Right atrium auricular region (tissue), 2 donors: Measurements from ENCODE around the gene FADS3. TPM values are rescaled to one million over a fixed set of nuclear protein-coding genes. Genes with fewer than 3 reads are reported as not detected.

Experiments
- DNase-seq: peaks from one replicate; pipeline ENCODE4 v3.0.0-alpha.2; 2019; ENCODE audit warnings: low spot score
- H3K27ac ChIP-seq, 2 donors: fragments of 200-600 bp; sonication (generic); 1 replicate in 1 of 2; 2 replicates in 1 of 2; pipeline ENCODE4 v1.5.1; 2016 to 2019
- H3K27me3 ChIP-seq, 2 donors: fragments of 200-600 bp; sonication (generic); one replicate each; pipeline versions ENCODE4 v1.5.1 to v1.6.0; 2017 to 2019
- H3K36me3 ChIP-seq: fragments of 200-600 bp; sonication (generic); one replicate; pipeline ENCODE4 v1.5.1; 2016
- H3K4me1 ChIP-seq, 2 donors: fragments of 200-600 bp; sonication (generic); one replicate each; pipeline versions ENCODE4 v1.5.1 to v1.6.0; 2017 to 2019
- H3K4me3 ChIP-seq, 2 donors: fragments of 200-600 bp; sonication (generic); 1 replicate in 1 of 2; 2 replicates in 1 of 2; pipeline ENCODE4 v1.5.1; 2017 to 2019; ENCODE audit warnings: mild to moderate bottlenecking in 1 of 2, moderate library complexity in 1 of 2
- H3K9me3 ChIP-seq, 2 donors: fragments of 200-600 bp; sonication (generic); one replicate each; pipeline ENCODE4 v1.5.1; 2019
- CTCF ChIP-seq, 2 donors: fragments of 200-600 bp; sonication (generic); IDR thresholded peaks; one replicate each; pipeline ENCODE4 v1.5.1; 2019; ENCODE audit warnings: antibody characterized with exemption in 2 of 2
- total RNA-seq, 2 donors: library from RNA; depleted of rRNA; stranded (reverse); fragments of >200 nt; gene quantifications; one replicate each; pipeline ENCODE4 v1.1.0, GENCODE V29; 2016

The FADS3 gene
- total RNA-seq, 2 donors from 2014 or later, result 48.7 to 93.0 TPM

- Histone ChIP-seq H3K27ac (peak overlapping the region in 1 of 2 donors; percentile 43), H3K9me3 (no peaks in the 10 kb centered on the region), H3K27me3 (no peaks in the 10 kb centered on the region), H3K36me3 (peaks cover 10% of the 10 kb centered on the region), H3K4me1 (peaks cover 0 to 12% of the 10 kb centered on the region in 2 donors), H3K4me3 (no peak overlapping the region)
- peak; percentile 83 for DNase-seq
- peak; percentile 100 for TF ChIP-seq CTCF (IDR thresholded peaks at IDR 0.05)
Observed at GRCh38 chr11:61899146-61899841, 7.9 kb upstream of the FADS3 start.

GRCh38 chr11:61898247-61898582 lies 6.9 kb upstream of the FADS3 start:
- Histone ChIP-seq H3K4me1 (peaks cover 0 to 12% of the 10 kb centered on the region in 2 donors), H3K9me3 (no peaks in the 10 kb centered on the region), H3K36me3 (peaks cover 10% of the 10 kb centered on the region), H3K27ac (peak overlapping the region in 1 of 2 donors; percentile 20), H3K27me3 (no peaks in the 10 kb centered on the region), H3K4me3 (no peak overlapping the region)
- TF ChIP-seq CTCF (IDR thresholded peaks at IDR 0.05), result no peak
- DNase-seq, result no peak

- Histone ChIP-seq H3K4me1 (peaks cover 0 to 12% of the 10 kb centered on the region in 2 donors), H3K27ac (peak overlapping the region in 1 of 2 donors; percentile 20), H3K4me3 (no peak overlapping the region), H3K36me3 (peaks cover 10% of the 10 kb centered on the region), H3K9me3 (no peaks in the 10 kb centered on the region), H3K27me3 (no peaks in the 10 kb centered on the region)
- peak; percentile 82 for DNase-seq
- peak; percentile 82 to 94 for TF ChIP-seq CTCF (IDR thresholded peaks at IDR 0.05)
Observed at GRCh38 chr11:61897387-61898246, 6.3 kb upstream of the FADS3 start.

GRCh38 chr11:61896665-61897386 lies 5.5 kb upstream of the FADS3 start:
- Histone ChIP-seq H3K36me3 (peaks cover 10% of the 10 kb centered on the region), H3K9me3 (no peaks in the 10 kb centered on the region), H3K27me3 (no peaks in the 10 kb centered on the region), H3K4me1 (peaks cover 0 to 15% of the 10 kb centered on the region in 2 donors), H3K4me3 (no peak overlapping the region), H3K27ac (peak overlapping the region in 1 of 2 donors; percentile 20)
- no peak for DNase-seq
- no peak for TF ChIP-seq CTCF (IDR thresholded peaks at IDR 0.05)

GRCh38 chr11:61895718-61896059 lies 4.3 kb upstream of the FADS3 start:
- H3K36me3 ChIP-seq, result peaks cover 10% of the 10 kb centered on the region
- no peak for DNase-seq
- H3K27me3 ChIP-seq, result no peaks in the 10 kb centered on the region
- no peak overlapping the region for H3K4me3 ChIP-seq
- TF ChIP-seq CTCF (IDR thresholded peaks at IDR 0.05), result no peak
- no peaks in the 10 kb centered on the region for H3K9me3 ChIP-seq
- H3K27ac ChIP-seq, result no peak overlapping the region
- peaks cover 0 to 19% of the 10 kb centered on the region in 2 donors for H3K4me1 ChIP-seq
